Measurements from ENCODE around the gene HSPB6. TPM values are rescaled to one million over a fixed set of nuclear protein-coding genes. Genes with fewer than 3 reads are reported as not detected.

The HSPB6 gene
- polyA plus RNA-seq, 1 of the 3 experiments (the other 2 are of a cell fraction): 0.43 TPM

- Histone ChIP-seq H3K36me3 (replicated peaks in 1 of 2; ENCODE audit: control insufficient read depth in 1 of 2, insufficient read depth in 2 of 2, low read length in 1 of 2) (peaks cover 6 to 18% of the 10 kb centered on the region in 2 experiments), H3F3A (replicated peaks; ENCODE audit: insufficient read depth) (peaks cover 6% of the 10 kb centered on the region), H3K4me1 (ENCODE audit: control insufficient read depth in 1 of 2, insufficient read depth in 2 of 2, low read depth in 1 of 2, low read length in 1 of 2) (peaks cover 5 to 24% of the 10 kb centered on the region in 2 experiments; a peak in 3 of 4 replicates), H3K79me2 (ENCODE audit: insufficient read depth) (peaks cover 28% of the 10 kb centered on the region), H2AFZ (ENCODE audit: low read depth) (peak overlapping the region; percentile 86), H3K27ac (ENCODE audit: low read depth in 2 of 2, low read length in 1 of 2) (peak overlapping the region; percentile 62 to 95), H3K9ac (peak overlapping the region; percentile 65), H3K9me3 (no peaks in the 10 kb centered on the region), H3K27me3 (ENCODE audit: insufficient read depth) (no peaks in the 10 kb centered on the region), H3K4me2 (peak overlapping the region; percentile 97), H4K20me1 (ENCODE audit: insufficient read depth) (peaks cover 22% of the 10 kb centered on the region), H3K4me3 (ENCODE audit: low read depth in 2 of 2, low read length in 1 of 2) (peak overlapping the region; percentile 80 to 91), H3K9me2 (no peaks in the 10 kb centered on the region)
- POLR2A ChIA-PET: no interaction called here
- under 1% methylated on average over 36 of the region's 77 CpGs for WGBS (ENCODE audit: low lambda C conversion rate)
- CTCF ChIA-PET: interaction anchor here (1.1 to 1.8 kb wide), 3 partner anchors 12 to 24 kb away, joined by 3 to 14 read pairs (median 11); no protein-coding TSS in a partner anchor
- peak; percentile 98 for DNase-seq
- no peak for TF ChIP-seq USF2 (IDR thresholded peaks at IDR 0.05; ENCODE audit: borderline replicate concordance, low read depth, low read length)
- peak; percentile 98 for TF ChIP-seq CTCF (IDR thresholded peaks at IDR 0.05)
- peak; percentile 78 for TF ChIP-seq SMC3 (IDR thresholded peaks at IDR 0.05; ENCODE audit: low read depth, low read length)
- no peak; the same call in 1 of the 2 replicates for TF ChIP-seq FOXJ3 (CRISPR knock-in tag; IDR thresholded peaks at IDR 0.05)
- TF ChIP-seq YY1 (IDR thresholded peaks at IDR 0.05; ENCODE audit: low read depth): peak; percentile 55
- TF ChIP-seq MEF2A (IDR thresholded peaks at IDR 0.05; ENCODE audit: borderline replicate concordance, low read depth): no peak
- TF ChIP-seq TEAD4 (IDR thresholded peaks at IDR 0.05; ENCODE audit: borderline replicate concordance, insufficient read depth): no peak
- TF ChIP-seq FOXM1 (IDR thresholded peaks at IDR 0.05; ENCODE audit: low read depth): no peak
- TF ChIP-seq IRF3 (IDR thresholded peaks at IDR 0.05; ENCODE audit: low read depth, low read length): no peak
- no peak for TF ChIP-seq EP300 (IDR thresholded peaks at IDR 0.05; ENCODE audit: borderline replicate concordance in 1 of 2, low read depth in 1 of 2, low read length in 1 of 2)
- no peak; the same call in 1 of the 2 replicates for TF ChIP-seq POLR2AphosphoS5 (IDR thresholded peaks at IDR 0.05; ENCODE audit: low read depth, low read length)
- TF ChIP-seq RXRA (IDR thresholded peaks at IDR 0.05; ENCODE audit: borderline replicate concordance, low read depth): no peak
- no peak for TF ChIP-seq PBX3 (IDR thresholded peaks at IDR 0.05)
- TF ChIP-seq REST (IDR thresholded peaks at IDR 0.05; ENCODE audit: low read depth, low read length): peak; percentile 43; the same call in 1 of the 2 replicates
- peak; percentile 73 for TF ChIP-seq GABPA (IDR thresholded peaks at IDR 0.05; ENCODE audit: low read depth)
- no peak for TF ChIP-seq JUND (IDR thresholded peaks at IDR 0.05)
- no peak; the same call in 1 of the 2 replicates for TF ChIP-seq ELF1 (IDR thresholded peaks at IDR 0.05)
- TF ChIP-seq EZH2phosphoT487 (IDR thresholded peaks at IDR 0.05; ENCODE audit: borderline replicate concordance, low read depth): no peak
- TF ChIP-seq NFIC (IDR thresholded peaks at IDR 0.05; ENCODE audit: borderline replicate concordance): no peak
- no peak for TF ChIP-seq TCF12 (IDR thresholded peaks at IDR 0.05)
- TF ChIP-seq CHD2 (IDR thresholded peaks at IDR 0.05; ENCODE audit: low read length, partially characterized antibody): peak; percentile 89
- TF ChIP-seq MAX (IDR thresholded peaks at IDR 0.05; ENCODE audit: low read depth): no peak; the same call in 1 of the 2 replicates
- 0 out of 2 replicates have a peak, but pooled peaks have one; percentile 19 for TF ChIP-seq TAF1 (IDR thresholded peaks at IDR 0.05; ENCODE audit: borderline replicate concordance, low read depth, low read length)
- TF ChIP-seq FOSL2 (IDR thresholded peaks at IDR 0.05; ENCODE audit: borderline replicate concordance, low read depth): no peak
Measured at GRCh38 chr19:35716801-35717664, 39.8 kb downstream of the HSPB6 start.

All from SK-N-SH (cell line).